ENCODE results near the gene CHSY1. TPM values are rescaled to one million over a fixed set of nuclear protein-coding genes. Genes with fewer than 3 reads are reported as not detected.
"Not testable (repeated sequence)": the region's sequence is repeated elsewhere in the genome, so short reads cannot be mapped to it uniquely, and the experiment has no call there.

The CHSY1 gene
- total RNA-seq, 1 donor from 2014 or later: 23.3 TPM

- H3K4me1 ChIP-seq: no peaks in the 10 kb centered on the region
- no peak overlapping the region for H2AFZ ChIP-seq (replicated peaks)
- H3K27me3 ChIP-seq: no peaks in the 10 kb centered on the region
- H3K27ac ChIP-seq: no peak overlapping the region
- peaks cover 91% of the 10 kb centered on the region for H4K20me1 ChIP-seq (ENCODE audit: low read depth)
- no peak overlapping the region for H3K9ac ChIP-seq
- peaks cover 29% of the 10 kb centered on the region for H3K4me1 Mint-ChIP-seq
- H3K4me2 ChIP-seq: no peak overlapping the region
- no peaks in the 10 kb centered on the region for H3K9me3 ChIP-seq (ENCODE audit: low read depth)
- peaks cover 93% of the 10 kb centered on the region for H3K79me2 ChIP-seq (ENCODE audit: low read depth)
- H3K27me3 Mint-ChIP-seq (ENCODE audit: insufficient read depth, low read depth): peaks cover 3% of the 10 kb centered on the region
- H3K4me3 ChIP-seq: no peak overlapping the region
- TF ChIP-seq EZH2 (IDR thresholded peaks at IDR 0.05): no peak
- peaks cover 29% of the 10 kb centered on the region for H3K36me3 Mint-ChIP-seq
- no peak overlapping the region for H3K4me3 Mint-ChIP-seq
- H3K9me3 Mint-ChIP-seq: no peaks in the 10 kb centered on the region
- no peaks in the 10 kb centered on the region for H3K36me3 ChIP-seq
- no peak for DNase-seq (ENCODE audit: low spot score)
- H3F3A ChIP-seq (ENCODE audit: low read depth): no peaks in the 10 kb centered on the region
- H3K27ac Mint-ChIP-seq: no peak overlapping the region
Observed at GRCh38 chr15:101219441-101219840, 32.4 kb downstream of the CHSY1 start.

GRCh38 chr15:101217446-101217845 is 34.4 kb downstream of the CHSY1 start:
- Mint-ChIP-seq H3K36me3 (peaks cover 29% of the 10 kb centered on the region), H3K4me3 (no peak overlapping the region), H3K27me3 (ENCODE audit: insufficient read depth, low read depth) (peaks cover 3% of the 10 kb centered on the region), H3K27ac (no peak overlapping the region), H3K9me3 (no peaks in the 10 kb centered on the region), H3K4me1 (peaks cover 26% of the 10 kb centered on the region)
- Histone ChIP-seq H3K4me1 (no peaks in the 10 kb centered on the region), H3K27me3 (no peaks in the 10 kb centered on the region), H3K4me2 (no peak overlapping the region), H3F3A (ENCODE audit: low read depth) (no peaks in the 10 kb centered on the region), H3K79me2 (ENCODE audit: low read depth) (peaks cover 96% of the 10 kb centered on the region), H3K27ac (no peak overlapping the region), H2AFZ (replicated peaks) (no peak overlapping the region), H3K9me3 (ENCODE audit: low read depth) (no peaks in the 10 kb centered on the region), H3K4me3 (no peak overlapping the region), H3K9ac (no peak overlapping the region), H3K36me3 (no peaks in the 10 kb centered on the region), H4K20me1 (ENCODE audit: low read depth) (peaks cover 98% of the 10 kb centered on the region)
- no peak for TF ChIP-seq EZH2phosphoT487 (IDR thresholded peaks at IDR 0.05)
- no peak for TF ChIP-seq CTCF (IDR thresholded peaks at IDR 0.05)
- TF ChIP-seq EZH2 (IDR thresholded peaks at IDR 0.05): no peak
- no peak for DNase-seq (ENCODE audit: low spot score)

GRCh38 chr15:101216100-101216499 is 35.7 kb downstream of the CHSY1 start:
- Mint-ChIP-seq H3K36me3 (peaks cover 25% of the 10 kb centered on the region), H3K9me3 (no peaks in the 10 kb centered on the region), H3K4me1 (peaks cover 23% of the 10 kb centered on the region), H3K27ac (no peak overlapping the region), H3K27me3 (ENCODE audit: insufficient read depth, low read depth) (peaks cover 3% of the 10 kb centered on the region), H3K4me3 (no peak overlapping the region)
- no peak overlapping the region for H3K4me3 ChIP-seq
- H4K20me1 ChIP-seq (ENCODE audit: low read depth): peaks cover 98% of the 10 kb centered on the region
- H3K4me2 ChIP-seq: no peak overlapping the region
- no peaks in the 10 kb centered on the region for H3K36me3 ChIP-seq
- H2AFZ ChIP-seq (replicated peaks): no peak overlapping the region
- H3K79me2 ChIP-seq (ENCODE audit: low read depth): peaks cover 96% of the 10 kb centered on the region
- no peak overlapping the region for H3K9ac ChIP-seq
- no peak overlapping the region for H3K27ac ChIP-seq
- no peaks in the 10 kb centered on the region for H3K27me3 ChIP-seq
- no peaks in the 10 kb centered on the region for H3F3A ChIP-seq (ENCODE audit: low read depth)
- DNase-seq (ENCODE audit: low spot score): no peak
- no peaks in the 10 kb centered on the region for H3K4me1 ChIP-seq
- no peaks in the 10 kb centered on the region for H3K9me3 ChIP-seq (ENCODE audit: low read depth)
- TF ChIP-seq EZH2 (IDR thresholded peaks at IDR 0.05) (no peak), CTCF (IDR thresholded peaks at IDR 0.05) (no peak), EZH2phosphoT487 (IDR thresholded peaks at IDR 0.05) (no peak)

- no peaks in the 10 kb centered on the region for H3K9me3 Mint-ChIP-seq
- H3K27ac Mint-ChIP-seq: no peak overlapping the region
- Histone ChIP-seq H3K36me3 (no peaks in the 10 kb centered on the region), H3K79me2 (ENCODE audit: low read depth) (peaks cover 96% of the 10 kb centered on the region), H3K9ac (no peak overlapping the region), H3K4me1 (no peaks in the 10 kb centered on the region), H3K9me3 (ENCODE audit: low read depth) (no peaks in the 10 kb centered on the region), H3K27me3 (no peaks in the 10 kb centered on the region), H4K20me1 (ENCODE audit: low read depth) (peaks cover 98% of the 10 kb centered on the region), H3F3A (ENCODE audit: low read depth) (no peaks in the 10 kb centered on the region), H3K4me2 (no peak overlapping the region), H3K27ac (no peak overlapping the region), H2AFZ (replicated peaks) (no peak overlapping the region), H3K4me3 (no peak overlapping the region)
- no peak overlapping the region for H3K4me3 Mint-ChIP-seq
- peaks cover 21% of the 10 kb centered on the region for H3K4me1 Mint-ChIP-seq
- peaks cover 25% of the 10 kb centered on the region for H3K36me3 Mint-ChIP-seq
- TF ChIP-seq EZH2phosphoT487 (IDR thresholded peaks at IDR 0.05): no peak
- H3K27me3 Mint-ChIP-seq (ENCODE audit: insufficient read depth, low read depth): peaks cover 3% of the 10 kb centered on the region
- no peak for DNase-seq (ENCODE audit: low spot score)
Observed at GRCh38 chr15:101215681-101216080, 36.2 kb downstream of the CHSY1 start.

GRCh38 chr15:101214435-101215097 is 37.3 kb downstream of the CHSY1 start:
- H3K4me1 ChIP-seq; H3K9me3 ChIP-seq (ENCODE audit: low read depth); DNase-seq (ENCODE audit: low spot score); H3K27me3 Mint-ChIP-seq (ENCODE audit: insufficient read depth, low read depth); H3F3A ChIP-seq (ENCODE audit: low read depth); H3K4me3 Mint-ChIP-seq; H3K27ac Mint-ChIP-seq; H3K9me3 Mint-ChIP-seq; H3K27ac ChIP-seq; H3K27me3 ChIP-seq; H3K4me3 ChIP-seq; H2AFZ ChIP-seq (replicated peaks); H3K36me3 ChIP-seq; H3K4me2 ChIP-seq; H3K9ac ChIP-seq: not testable (repeated sequence)
- Histone ChIP-seq H3K79me2 (ENCODE audit: low read depth) (peaks cover 96% of the 10 kb centered on the region), H4K20me1 (ENCODE audit: low read depth) (peaks cover 98% of the 10 kb centered on the region)
- peaks cover 22% of the 10 kb centered on the region for H3K4me1 Mint-ChIP-seq
- H3K36me3 Mint-ChIP-seq: peaks cover 20% of the 10 kb centered on the region

Data from neural progenitor cell (in vitro differentiated cells).